Measurements from ENCODE around the gene OR13C2.

- TF ChIP-seq CTCF (conservative IDR thresholded peaks at IDR 0.05; ENCODE audit: low read length) (no peak), EZH2phosphoT487 (IDR thresholded peaks at IDR 0.05; ENCODE audit: borderline replicate concordance, low read depth, low read length) (no peak)
Observed at GRCh38 chr9:104575456-104575855, 30.0 kb downstream of the OR13C2 start.

Data from OCI-LY7 (cell line).